K562 (cell line): Measurements from ENCODE around the gene TSPAN18. TPM values are rescaled to one million over a fixed set of nuclear protein-coding genes. Genes with fewer than 3 reads are reported as not detected.

Experiments used
- MCM5 ChIP-seq: fragments of 450-650 bp; IDR thresholded peaks from 2 replicates; pipeline ENCODE4 v1.6.1; 2016; ENCODE audit warnings: low read depth
- NCOA1 ChIP-seq: fragments of 450-650 bp; IDR thresholded peaks from 2 replicates; pipeline ENCODE4 v1.6.1; 2016; ENCODE audit warnings: low read depth
- POLR2AphosphoS5 ChIP-seq: IDR thresholded peaks from 2 replicates; pipeline ENCODE4 v1.6.1; 2011; ENCODE audit warnings: mild to moderate bottlenecking, low read depth, low read length, moderate library complexity; ENCODE audit not compliant: control insufficient read depth, insufficient read depth
- RHOXF2B ChIP-seq: fragments of 250-450 bp; sonication (Bioruptor Pico); conservative IDR thresholded peaks from 2 replicates; pipeline ENCODE4 v1.5.1; 2021
- TFAM ChIP-seq: fragments of 250-450 bp; sonication (Bioruptor Pico); conservative IDR thresholded peaks from 2 replicates; pipeline ENCODE4 v1.5.0; 2021; ENCODE audit warnings: mild to moderate bottlenecking, moderate library complexity
- polyA plus RNA-seq, 8 experiments: library from polyadenylated mRNA; depleted of rRNA in 4 of 8; stranded (reverse) in 5 of 8; unstranded in 3 of 8; fragments of >200 nt; fragmentation: Nextera tagmentation in 2 of 8; fragmentation: Illumina TruSeq in 1 of 8; extraction: Ambion mirVana in 2 of 8; extraction: Trizol in 1 of 8; gene quantifications; 2 replicates each; pipeline versions ENCODE4 v1.2.1 to v1.2.3, GENCODE V29; 2011 to 2014; ENCODE audit warnings: inconsistent platforms in 1 of 8, missing spikeins in 1 of 8
- total RNA-seq, 7 experiments: library from RNA; depleted of rRNA in 6 of 7; stranded (reverse); fragments of >200 nt in 6 of 7; fragmentation: Illumina TruSeq in 2 of 7; extraction: Trizol in 2 of 7; gene quantifications; 2 replicates each; pipeline versions ENCODE4 v1.2.1 to v1.2.3, GENCODE V29; 2011 to 2021; ENCODE audit warnings: low replicate concordance in 1 of 7
- TF ChIP-seq, protein P1 (sequence below): fragments of 200-600 bp; sonication (generic); IDR thresholded peaks from one replicate; pipeline ENCODE4 v1.6.1; 2012; ENCODE audit warnings: mild to moderate bottlenecking, low read depth, low read length, inconsistent platforms
- TF ChIP-seq, protein P2 (sequence below): fragments of 200-800 bp; sonication (Bioruptor generic); IDR thresholded peaks from 2 replicates; pipeline ENCODE4 v1.6.1; 2017; ENCODE audit warnings: missing genetic modification characterization, missing compliant biosample characterization
- TF ChIP-seq, protein P3 (sequence below): fragments of 450-650 bp; IDR thresholded peaks from 2 replicates; pipeline ENCODE4 v1.6.1; 2016; ENCODE audit warnings: mild to moderate bottlenecking
- TF ChIP-seq, protein P4 (sequence below): fragments of 450-650 bp; formaldehyde crosslinking; IDR thresholded peaks from 2 replicates; pipeline ENCODE4 v1.4.0; 2020; ENCODE audit warnings: mild to moderate bottlenecking, moderate library complexity

The TSPAN18 gene
- total and polyA plus RNA-seq, 9 of the 15 experiments (the other 6 are each of a cell fraction or from before 2014, with no cell fraction given), result 0.17 to 0.35 (median 0.22) TPM; not detected in 4

DNA sequence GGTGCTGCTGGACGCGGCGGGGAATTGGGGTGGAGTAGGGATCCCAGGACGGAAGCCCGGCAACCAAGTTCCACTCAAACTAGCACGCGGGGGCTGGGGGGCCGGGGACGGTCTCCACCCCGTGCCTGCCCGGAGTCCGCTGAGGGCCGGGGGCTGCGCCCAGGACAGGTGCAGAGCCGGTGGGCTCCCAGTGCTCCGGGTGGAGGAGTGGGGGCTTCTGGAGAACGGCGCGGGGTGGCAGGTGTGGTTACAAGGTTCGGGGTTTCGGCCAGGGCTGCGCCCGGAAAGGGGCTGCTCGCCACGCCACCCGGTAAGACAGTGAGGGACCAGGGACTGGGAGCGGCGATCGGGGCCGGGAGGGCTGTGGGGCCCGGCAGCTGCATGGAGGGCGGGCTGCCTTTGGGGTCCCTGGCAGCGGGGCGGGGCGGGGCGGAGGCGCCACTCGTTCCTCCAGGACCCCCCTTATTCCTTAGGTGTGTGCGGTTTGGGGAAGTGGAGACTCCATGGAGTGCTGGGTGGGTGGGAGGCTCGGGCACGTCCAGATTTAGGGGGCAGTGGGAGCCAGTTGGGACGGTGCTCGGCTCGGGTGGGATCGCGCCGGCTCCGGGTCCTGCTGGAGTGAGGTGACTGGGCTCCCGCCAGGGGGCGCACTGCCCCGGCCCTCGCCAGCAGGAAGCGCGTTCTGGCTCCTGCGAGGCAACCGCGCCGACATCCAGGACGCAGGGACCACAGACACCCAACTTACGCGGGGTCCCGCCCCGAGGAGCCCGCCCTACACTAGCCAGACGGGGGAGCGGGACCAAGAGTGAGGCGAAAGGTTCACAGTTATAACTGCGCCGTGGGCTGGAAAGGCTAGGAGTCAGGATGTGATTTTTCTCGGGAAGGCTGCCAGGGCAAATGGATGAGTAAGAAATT is 868 bp downstream of the TSPAN18 start (continued):
- TF ChIP-seq, protein P1, sequence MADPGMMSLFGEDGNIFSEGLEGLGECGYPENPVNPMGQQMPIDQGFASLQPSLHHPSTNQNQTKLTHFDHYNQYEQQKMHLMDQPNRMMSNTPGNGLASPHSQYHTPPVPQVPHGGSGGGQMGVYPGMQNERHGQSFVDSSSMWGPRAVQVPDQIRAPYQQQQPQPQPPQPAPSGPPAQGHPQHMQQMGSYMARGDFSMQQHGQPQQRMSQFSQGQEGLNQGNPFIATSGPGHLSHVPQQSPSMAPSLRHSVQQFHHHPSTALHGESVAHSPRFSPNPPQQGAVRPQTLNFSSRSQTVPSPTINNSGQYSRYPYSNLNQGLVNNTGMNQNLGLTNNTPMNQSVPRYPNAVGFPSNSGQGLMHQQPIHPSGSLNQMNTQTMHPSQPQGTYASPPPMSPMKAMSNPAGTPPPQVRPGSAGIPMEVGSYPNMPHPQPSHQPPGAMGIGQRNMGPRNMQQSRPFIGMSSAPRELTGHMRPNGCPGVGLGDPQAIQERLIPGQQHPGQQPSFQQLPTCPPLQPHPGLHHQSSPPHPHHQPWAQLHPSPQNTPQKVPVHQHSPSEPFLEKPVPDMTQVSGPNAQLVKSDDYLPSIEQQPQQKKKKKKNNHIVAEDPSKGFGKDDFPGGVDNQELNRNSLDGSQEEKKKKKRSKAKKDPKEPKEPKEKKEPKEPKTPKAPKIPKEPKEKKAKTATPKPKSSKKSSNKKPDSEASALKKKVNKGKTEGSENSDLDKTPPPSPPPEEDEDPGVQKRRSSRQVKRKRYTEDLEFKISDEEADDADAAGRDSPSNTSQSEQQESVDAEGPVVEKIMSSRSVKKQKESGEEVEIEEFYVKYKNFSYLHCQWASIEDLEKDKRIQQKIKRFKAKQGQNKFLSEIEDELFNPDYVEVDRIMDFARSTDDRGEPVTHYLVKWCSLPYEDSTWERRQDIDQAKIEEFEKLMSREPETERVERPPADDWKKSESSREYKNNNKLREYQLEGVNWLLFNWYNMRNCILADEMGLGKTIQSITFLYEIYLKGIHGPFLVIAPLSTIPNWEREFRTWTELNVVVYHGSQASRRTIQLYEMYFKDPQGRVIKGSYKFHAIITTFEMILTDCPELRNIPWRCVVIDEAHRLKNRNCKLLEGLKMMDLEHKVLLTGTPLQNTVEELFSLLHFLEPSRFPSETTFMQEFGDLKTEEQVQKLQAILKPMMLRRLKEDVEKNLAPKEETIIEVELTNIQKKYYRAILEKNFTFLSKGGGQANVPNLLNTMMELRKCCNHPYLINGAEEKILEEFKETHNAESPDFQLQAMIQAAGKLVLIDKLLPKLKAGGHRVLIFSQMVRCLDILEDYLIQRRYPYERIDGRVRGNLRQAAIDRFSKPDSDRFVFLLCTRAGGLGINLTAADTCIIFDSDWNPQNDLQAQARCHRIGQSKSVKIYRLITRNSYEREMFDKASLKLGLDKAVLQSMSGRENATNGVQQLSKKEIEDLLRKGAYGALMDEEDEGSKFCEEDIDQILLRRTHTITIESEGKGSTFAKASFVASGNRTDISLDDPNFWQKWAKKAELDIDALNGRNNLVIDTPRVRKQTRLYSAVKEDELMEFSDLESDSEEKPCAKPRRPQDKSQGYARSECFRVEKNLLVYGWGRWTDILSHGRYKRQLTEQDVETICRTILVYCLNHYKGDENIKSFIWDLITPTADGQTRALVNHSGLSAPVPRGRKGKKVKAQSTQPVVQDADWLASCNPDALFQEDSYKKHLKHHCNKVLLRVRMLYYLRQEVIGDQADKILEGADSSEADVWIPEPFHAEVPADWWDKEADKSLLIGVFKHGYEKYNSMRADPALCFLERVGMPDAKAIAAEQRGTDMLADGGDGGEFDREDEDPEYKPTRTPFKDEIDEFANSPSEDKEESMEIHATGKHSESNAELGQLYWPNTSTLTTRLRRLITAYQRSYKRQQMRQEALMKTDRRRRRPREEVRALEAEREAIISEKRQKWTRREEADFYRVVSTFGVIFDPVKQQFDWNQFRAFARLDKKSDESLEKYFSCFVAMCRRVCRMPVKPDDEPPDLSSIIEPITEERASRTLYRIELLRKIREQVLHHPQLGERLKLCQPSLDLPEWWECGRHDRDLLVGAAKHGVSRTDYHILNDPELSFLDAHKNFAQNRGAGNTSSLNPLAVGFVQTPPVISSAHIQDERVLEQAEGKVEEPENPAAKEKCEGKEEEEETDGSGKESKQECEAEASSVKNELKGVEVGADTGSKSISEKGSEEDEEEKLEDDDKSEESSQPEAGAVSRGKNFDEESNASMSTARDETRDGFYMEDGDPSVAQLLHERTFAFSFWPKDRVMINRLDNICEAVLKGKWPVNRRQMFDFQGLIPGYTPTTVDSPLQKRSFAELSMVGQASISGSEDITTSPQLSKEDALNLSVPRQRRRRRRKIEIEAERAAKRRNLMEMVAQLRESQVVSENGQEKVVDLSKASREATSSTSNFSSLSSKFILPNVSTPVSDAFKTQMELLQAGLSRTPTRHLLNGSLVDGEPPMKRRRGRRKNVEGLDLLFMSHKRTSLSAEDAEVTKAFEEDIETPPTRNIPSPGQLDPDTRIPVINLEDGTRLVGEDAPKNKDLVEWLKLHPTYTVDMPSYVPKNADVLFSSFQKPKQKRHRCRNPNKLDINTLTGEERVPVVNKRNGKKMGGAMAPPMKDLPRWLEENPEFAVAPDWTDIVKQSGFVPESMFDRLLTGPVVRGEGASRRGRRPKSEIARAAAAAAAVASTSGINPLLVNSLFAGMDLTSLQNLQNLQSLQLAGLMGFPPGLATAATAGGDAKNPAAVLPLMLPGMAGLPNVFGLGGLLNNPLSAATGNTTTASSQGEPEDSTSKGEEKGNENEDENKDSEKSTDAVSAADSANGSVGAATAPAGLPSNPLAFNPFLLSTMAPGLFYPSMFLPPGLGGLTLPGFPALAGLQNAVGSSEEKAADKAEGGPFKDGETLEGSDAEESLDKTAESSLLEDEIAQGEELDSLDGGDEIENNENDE, result no peak
- TF ChIP-seq, protein P2, sequence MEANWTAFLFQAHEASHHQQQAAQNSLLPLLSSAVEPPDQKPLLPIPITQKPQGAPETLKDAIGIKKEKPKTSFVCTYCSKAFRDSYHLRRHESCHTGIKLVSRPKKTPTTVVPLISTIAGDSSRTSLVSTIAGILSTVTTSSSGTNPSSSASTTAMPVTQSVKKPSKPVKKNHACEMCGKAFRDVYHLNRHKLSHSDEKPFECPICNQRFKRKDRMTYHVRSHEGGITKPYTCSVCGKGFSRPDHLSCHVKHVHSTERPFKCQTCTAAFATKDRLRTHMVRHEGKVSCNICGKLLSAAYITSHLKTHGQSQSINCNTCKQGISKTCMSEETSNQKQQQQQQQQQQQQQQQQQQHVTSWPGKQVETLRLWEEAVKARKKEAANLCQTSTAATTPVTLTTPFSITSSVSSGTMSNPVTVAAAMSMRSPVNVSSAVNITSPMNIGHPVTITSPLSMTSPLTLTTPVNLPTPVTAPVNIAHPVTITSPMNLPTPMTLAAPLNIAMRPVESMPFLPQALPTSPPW (CRISPR knock-in tag), result 0 out of 2 replicates have a peak, but pooled peaks have one; percentile 40
- TF ChIP-seq RHOXF2B (CRISPR knock-in tag), result no peak
- TF ChIP-seq, protein P3, sequence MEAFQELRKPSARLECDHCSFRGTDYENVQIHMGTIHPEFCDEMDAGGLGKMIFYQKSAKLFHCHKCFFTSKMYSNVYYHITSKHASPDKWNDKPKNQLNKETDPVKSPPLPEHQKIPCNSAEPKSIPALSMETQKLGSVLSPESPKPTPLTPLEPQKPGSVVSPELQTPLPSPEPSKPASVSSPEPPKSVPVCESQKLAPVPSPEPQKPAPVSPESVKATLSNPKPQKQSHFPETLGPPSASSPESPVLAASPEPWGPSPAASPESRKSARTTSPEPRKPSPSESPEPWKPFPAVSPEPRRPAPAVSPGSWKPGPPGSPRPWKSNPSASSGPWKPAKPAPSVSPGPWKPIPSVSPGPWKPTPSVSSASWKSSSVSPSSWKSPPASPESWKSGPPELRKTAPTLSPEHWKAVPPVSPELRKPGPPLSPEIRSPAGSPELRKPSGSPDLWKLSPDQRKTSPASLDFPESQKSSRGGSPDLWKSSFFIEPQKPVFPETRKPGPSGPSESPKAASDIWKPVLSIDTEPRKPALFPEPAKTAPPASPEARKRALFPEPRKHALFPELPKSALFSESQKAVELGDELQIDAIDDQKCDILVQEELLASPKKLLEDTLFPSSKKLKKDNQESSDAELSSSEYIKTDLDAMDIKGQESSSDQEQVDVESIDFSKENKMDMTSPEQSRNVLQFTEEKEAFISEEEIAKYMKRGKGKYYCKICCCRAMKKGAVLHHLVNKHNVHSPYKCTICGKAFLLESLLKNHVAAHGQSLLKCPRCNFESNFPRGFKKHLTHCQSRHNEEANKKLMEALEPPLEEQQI, result no peak
- no peak for TF ChIP-seq MCM5
- no peak for TF ChIP-seq POLR2AphosphoS5
- TF ChIP-seq, protein P4, sequence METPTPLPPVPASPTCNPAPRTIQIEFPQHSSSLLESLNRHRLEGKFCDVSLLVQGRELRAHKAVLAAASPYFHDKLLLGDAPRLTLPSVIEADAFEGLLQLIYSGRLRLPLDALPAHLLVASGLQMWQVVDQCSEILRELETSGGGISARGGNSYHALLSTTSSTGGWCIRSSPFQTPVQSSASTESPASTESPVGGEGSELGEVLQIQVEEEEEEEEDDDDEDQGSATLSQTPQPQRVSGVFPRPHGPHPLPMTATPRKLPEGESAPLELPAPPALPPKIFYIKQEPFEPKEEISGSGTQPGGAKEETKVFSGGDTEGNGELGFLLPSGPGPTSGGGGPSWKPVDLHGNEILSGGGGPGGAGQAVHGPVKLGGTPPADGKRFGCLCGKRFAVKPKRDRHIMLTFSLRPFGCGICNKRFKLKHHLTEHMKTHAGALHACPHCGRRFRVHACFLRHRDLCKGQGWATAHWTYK (CRISPR knock-in tag), result no peak
- TF ChIP-seq TFAM (CRISPR knock-in tag), result no peak
- no peak for TF ChIP-seq NCOA1
